ENCODE results near the gene STRIP2.
"Not testable (repeated sequence)": the region's sequence is repeated elsewhere in the genome, so short reads cannot be mapped to it uniquely, and the experiment has no call there.

STRIP2 gene

GRCh38 chr7:129534558-129535274 is 100.5 kb downstream of the STRIP2 start:
- DNase-seq = not testable (repeated sequence)

- DNase-seq = no peak
These were observed 101.7 kb downstream of the STRIP2 start for GRCh38 chr7:129535896-129536295.

GRCh38 chr7:129536323-129536722 is 102.1 kb downstream of the STRIP2 start:
- no peak for DNase-seq

Measured in EL (cell line).